ENCODE data around the gene SMPDL3A.

GRCh38 chr6:122753688-122754056 is 35.4 kb upstream of the SMPDL3A start:
- TF ChIP-seq CTCF (conservative IDR thresholded peaks at IDR 0.05 in 1 of 2, IDR thresholded peaks at IDR 0.05 in 1 of 2; ENCODE audit: extremely low read depth in 1 of 2, insufficient read depth in 1 of 2, low read depth in 1 of 2, low read length in 2 of 2) (no peak), EZH2 (IDR thresholded peaks at IDR 0.05; ENCODE audit: borderline replicate concordance, low read length) (no peak)

Measured in mammary epithelial cell (primary cell).